Upper lobe of left lung (tissue), 4 donors: ENCODE measurements around the gene SCAI.

Experiments
- POLR2A ChIP-seq, 4 donors: fragments of 450-650 bp; IDR thresholded peaks; one replicate each; pipeline ENCODE4 v1.5.1; 2016 to 2017; ENCODE audit warnings: antibody characterized with exemption in 4 of 4, mild to moderate bottlenecking in 2 of 4
- POLR2AphosphoS5 ChIP-seq, 2 donors: sonication (generic); formaldehyde crosslinking; IDR thresholded peaks; one replicate each; pipeline ENCODE4 v1.5.1; 2017; ENCODE audit warnings: antibody characterized with exemption in 2 of 2
- TF ChIP-seq, protein P1 (sequence below), 6 experiments: fragments of 450-650 bp in 4 of 6; fragments of 200-600 bp in 2 of 6; sonication (generic) in 2 of 6; IDR thresholded peaks; one replicate each; pipeline ENCODE4 v1.5.1; 2016 to 2019; ENCODE audit warnings: antibody characterized with exemption in 6 of 6

DNA sequence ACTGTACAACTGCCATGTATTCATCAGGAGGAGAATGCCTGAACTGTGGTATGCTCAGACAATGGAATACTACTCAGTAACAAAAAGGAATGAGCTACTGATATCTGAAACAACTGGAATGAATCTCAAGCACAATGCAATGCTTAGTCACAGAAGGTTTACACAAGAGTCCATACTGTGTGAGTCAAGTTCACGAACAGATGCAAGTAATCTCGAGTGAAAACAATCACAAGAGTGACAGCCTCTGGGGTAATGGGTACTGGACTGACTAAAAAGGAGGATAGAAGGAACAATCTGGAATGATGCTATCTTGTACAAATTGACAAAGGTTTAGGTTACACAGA is 182.9 kb downstream of the SCAI start:
- TF ChIP-seq, protein P1, sequence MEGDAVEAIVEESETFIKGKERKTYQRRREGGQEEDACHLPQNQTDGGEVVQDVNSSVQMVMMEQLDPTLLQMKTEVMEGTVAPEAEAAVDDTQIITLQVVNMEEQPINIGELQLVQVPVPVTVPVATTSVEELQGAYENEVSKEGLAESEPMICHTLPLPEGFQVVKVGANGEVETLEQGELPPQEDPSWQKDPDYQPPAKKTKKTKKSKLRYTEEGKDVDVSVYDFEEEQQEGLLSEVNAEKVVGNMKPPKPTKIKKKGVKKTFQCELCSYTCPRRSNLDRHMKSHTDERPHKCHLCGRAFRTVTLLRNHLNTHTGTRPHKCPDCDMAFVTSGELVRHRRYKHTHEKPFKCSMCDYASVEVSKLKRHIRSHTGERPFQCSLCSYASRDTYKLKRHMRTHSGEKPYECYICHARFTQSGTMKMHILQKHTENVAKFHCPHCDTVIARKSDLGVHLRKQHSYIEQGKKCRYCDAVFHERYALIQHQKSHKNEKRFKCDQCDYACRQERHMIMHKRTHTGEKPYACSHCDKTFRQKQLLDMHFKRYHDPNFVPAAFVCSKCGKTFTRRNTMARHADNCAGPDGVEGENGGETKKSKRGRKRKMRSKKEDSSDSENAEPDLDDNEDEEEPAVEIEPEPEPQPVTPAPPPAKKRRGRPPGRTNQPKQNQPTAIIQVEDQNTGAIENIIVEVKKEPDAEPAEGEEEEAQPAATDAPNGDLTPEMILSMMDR (IDR thresholded peaks at IDR 0.05): no peak
- TF ChIP-seq POLR2A (IDR thresholded peaks at IDR 0.05): no peak
- no peak for TF ChIP-seq POLR2AphosphoS5 (IDR thresholded peaks at IDR 0.05)
